Karpas-422 (cell line): ENCODE results near the gene PILRA. TPM values are rescaled to one million over a fixed set of nuclear protein-coding genes. Genes with fewer than 3 reads are reported as not detected.
"Not testable (repeated sequence)": the region's sequence is repeated elsewhere in the genome, so short reads cannot be mapped to it uniquely, and the experiment has no call there.

Source experiments
- DNase-seq: peaks from one replicate; pipeline ENCODE4 v3.0.0-alpha.2; 2015
- H2AFZ ChIP-seq: fragments of 200-600 bp; sonication (generic); 2 replicates; pipeline ENCODE4 v1.6.1; 2014; ENCODE audit warnings: antibody characterized with exemption, low read length, mixed read lengths
- H3K27ac ChIP-seq: fragments of 200-600 bp; sonication (generic); 2 replicates; pipeline ENCODE4 v1.5.1; 2014; ENCODE audit warnings: mild to moderate bottlenecking, low read length, moderate library complexity
- H3K27me3 ChIP-seq: fragments of 200-600 bp; sonication (generic); 2 replicates; pipeline ENCODE4 v1.6.1; 2014; ENCODE audit warnings: low read length, mixed read lengths
- H3K36me3 ChIP-seq: fragments of 200-600 bp; sonication (generic); 2 replicates; pipeline ENCODE4 v1.6.1; 2014; ENCODE audit warnings: low read length, mixed read lengths; ENCODE audit not compliant: insufficient read depth
- H3K4me1 ChIP-seq: fragments of 200-600 bp; sonication (generic); 2 replicates; pipeline ENCODE4 v1.6.1; 2014; ENCODE audit warnings: mild to moderate bottlenecking, low read length, mixed read lengths
- H3K4me2 ChIP-seq: fragments of 200-600 bp; sonication (generic); 2 replicates; pipeline ENCODE4 v1.6.1; 2014; ENCODE audit warnings: low read length, low read depth, mild to moderate bottlenecking; ENCODE audit not compliant: poor library complexity, severe bottlenecking
- H3K4me3 ChIP-seq: fragments of 200-600 bp; sonication (generic); 2 replicates; pipeline ENCODE4 v1.5.1; 2014; ENCODE audit warnings: mild to moderate bottlenecking, antibody characterized with exemption, low read length, mixed read lengths
- H3K79me2 ChIP-seq: fragments of 200-600 bp; sonication (generic); 2 replicates; pipeline ENCODE4 v1.6.1; 2014; ENCODE audit warnings: mild to moderate bottlenecking, low read length, mixed read lengths
- H3K9ac ChIP-seq: fragments of 200-600 bp; sonication (generic); 2 replicates; pipeline ENCODE4 v1.6.0; 2014; ENCODE audit warnings: low read length
- H3K9me2 ChIP-seq: fragments of 200-600 bp; sonication (generic), shearing (Covaris generic); replicated peaks from 2 replicates; pipeline ENCODE4 v1.6.0; 2014; ENCODE audit warnings: mild to moderate bottlenecking, low read length, moderate library complexity; ENCODE audit not compliant: insufficient read depth
- H3K9me3 ChIP-seq: fragments of 300-700, 200-600 bp; sonication (generic); 2 replicates; pipeline ENCODE4 v1.6.1; 2014; ENCODE audit warnings: low read length, mixed read lengths
- H4K20me1 ChIP-seq: fragments of 200-600 bp; sonication (generic); 2 replicates; pipeline ENCODE4 v1.6.1; 2014; ENCODE audit warnings: mild to moderate bottlenecking, antibody characterized with exemption, low read length, low read depth; ENCODE audit not compliant: insufficient read depth
- total RNA-seq: library from RNA; depleted of rRNA; stranded (reverse); fragments of >200 nt; shearing (Covaris generic); gene quantifications from 2 replicates; pipeline ENCODE4 v1.2.3, GENCODE V29; 2014; ENCODE audit warnings: low replicate concordance

The PILRA gene
- total RNA-seq, 1 experiment from 2014 or later, result 2.4 TPM

DNA sequence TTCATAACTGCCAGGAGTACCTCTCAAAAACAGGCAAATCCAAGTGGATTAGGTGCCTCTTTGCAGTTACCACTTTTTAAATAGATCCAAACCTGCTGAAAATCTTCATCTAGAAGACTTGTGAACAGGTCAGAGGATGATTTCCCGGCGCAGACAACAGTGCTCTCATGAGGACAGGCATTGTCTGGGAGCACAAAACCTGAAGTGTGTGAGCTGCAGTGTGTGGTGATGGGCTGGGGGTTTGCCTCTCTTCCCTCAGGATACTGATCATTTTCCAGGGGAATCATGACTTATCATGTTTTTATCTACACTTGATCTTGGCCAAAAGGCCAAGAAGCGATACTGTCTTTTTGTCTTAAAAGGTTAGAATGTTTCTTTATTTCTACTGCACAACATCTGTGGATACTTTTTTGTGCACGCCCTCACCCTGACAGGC, 29.1 kb upstream of the PILRA start:
- not testable (repeated sequence) for DNase-seq
- H3K9ac ChIP-seq, result peak overlapping the region; percentile 60; the same call in 1 of the 2 replicates

DNA sequence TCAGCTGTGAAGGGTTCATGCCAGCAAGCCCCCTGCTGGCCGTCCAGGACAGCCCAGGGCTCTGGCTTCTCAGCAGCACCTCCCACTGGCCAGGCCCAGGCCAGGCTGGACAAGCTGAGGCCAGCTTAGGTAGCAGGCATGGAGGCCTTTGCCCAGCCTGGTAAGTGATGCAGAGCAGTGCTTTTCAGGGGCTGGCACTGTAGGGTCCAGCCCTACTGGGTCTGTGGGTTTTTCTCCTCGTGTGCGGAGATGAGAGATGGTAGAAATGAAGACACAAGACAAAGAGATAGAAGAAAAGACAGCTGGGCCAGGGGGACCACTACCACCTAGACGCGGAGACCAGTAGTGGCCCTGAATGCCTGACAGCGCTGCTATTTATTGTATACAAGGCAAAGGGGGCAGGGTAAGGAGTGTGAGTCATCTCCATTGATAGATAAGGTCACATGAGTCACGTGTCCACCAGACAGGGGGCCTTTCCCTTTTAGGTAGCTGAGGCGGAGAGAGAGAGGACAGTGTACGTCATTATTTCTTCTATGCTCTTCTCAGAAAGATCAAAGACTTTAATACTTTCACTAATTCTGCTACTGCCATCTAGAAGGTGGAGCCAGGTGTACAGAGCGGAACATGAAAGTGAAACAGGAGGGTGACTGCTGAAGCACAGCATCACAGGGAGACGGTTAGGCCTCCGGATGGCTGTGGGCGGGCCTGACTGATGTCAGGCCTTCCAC, 28.6 kb upstream of the PILRA start:
- peak; percentile 69 for DNase-seq
- not testable (repeated sequence) for H2AFZ ChIP-seq, H3K27me3 ChIP-seq, H4K20me1 ChIP-seq, H3K9me2 ChIP-seq, H3K9me3 ChIP-seq
- H3K79me2 ChIP-seq, result peaks cover 12% of the 10 kb centered on the region; the same call in 1 of the 2 replicates
- peak overlapping the region; percentile 60 for H3K9ac ChIP-seq
- peak overlapping the region; percentile 73 for H3K4me2 ChIP-seq
- H3K4me3 ChIP-seq, result peak overlapping the region; percentile 54; the same call in 1 of the 2 replicates
- H3K4me1 ChIP-seq, result peaks cover 23% of the 10 kb centered on the region
- peak overlapping the region; percentile 94 for H3K27ac ChIP-seq
- peaks cover 32% of the 10 kb centered on the region for H3K36me3 ChIP-seq

More for the DNA sequence above, 29.1 kb upstream of the PILRA start:
- not testable (repeated sequence) for H3K9me2 ChIP-seq, H3K9me3 ChIP-seq, H3K27me3 ChIP-seq, H3K4me3 ChIP-seq, H4K20me1 ChIP-seq, H2AFZ ChIP-seq
- peak overlapping the region; percentile 94 for H3K27ac ChIP-seq
- peaks cover 23% of the 10 kb centered on the region for H3K4me1 ChIP-seq
- peaks cover 12% of the 10 kb centered on the region; the same call in 1 of the 2 replicates for H3K79me2 ChIP-seq
- peak overlapping the region; percentile 73 for H3K4me2 ChIP-seq
- peaks cover 31% of the 10 kb centered on the region; the same call in 1 of the 2 replicates for H3K36me3 ChIP-seq

DNA sequence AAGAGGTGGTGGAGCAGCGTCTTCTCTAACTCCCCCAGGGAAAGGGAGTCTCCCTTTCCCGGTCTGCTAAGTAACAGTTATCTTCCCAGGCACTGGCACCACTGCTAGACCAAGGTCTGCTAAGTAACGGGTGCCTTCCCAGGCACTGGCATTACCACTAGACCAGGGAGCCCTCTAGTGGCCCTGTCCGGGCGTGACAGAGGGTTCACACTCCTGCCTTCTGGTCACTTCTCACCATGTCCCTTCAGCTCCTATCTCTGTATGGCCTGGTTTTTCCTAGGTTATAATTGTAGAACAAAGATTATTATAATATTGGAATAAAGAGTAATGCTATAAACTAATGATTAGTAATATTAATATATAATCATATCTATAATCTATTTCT, 28.0 kb upstream of the PILRA start:
- not testable (repeated sequence) for H3K9ac ChIP-seq, H3K4me3 ChIP-seq, H4K20me1 ChIP-seq, H3K9me2 ChIP-seq, H2AFZ ChIP-seq, H3K9me3 ChIP-seq, H3K27me3 ChIP-seq
- H3K27ac ChIP-seq, result peak overlapping the region; percentile 29
- H3K4me1 ChIP-seq, result peaks cover 23% of the 10 kb centered on the region
- peaks cover 12% of the 10 kb centered on the region; the same call in 1 of the 2 replicates for H3K79me2 ChIP-seq
- H3K4me2 ChIP-seq, result peak overlapping the region; percentile 73
- H3K36me3 ChIP-seq, result peaks cover 34% of the 10 kb centered on the region
- DNase-seq, result peak; percentile 74

DNA sequence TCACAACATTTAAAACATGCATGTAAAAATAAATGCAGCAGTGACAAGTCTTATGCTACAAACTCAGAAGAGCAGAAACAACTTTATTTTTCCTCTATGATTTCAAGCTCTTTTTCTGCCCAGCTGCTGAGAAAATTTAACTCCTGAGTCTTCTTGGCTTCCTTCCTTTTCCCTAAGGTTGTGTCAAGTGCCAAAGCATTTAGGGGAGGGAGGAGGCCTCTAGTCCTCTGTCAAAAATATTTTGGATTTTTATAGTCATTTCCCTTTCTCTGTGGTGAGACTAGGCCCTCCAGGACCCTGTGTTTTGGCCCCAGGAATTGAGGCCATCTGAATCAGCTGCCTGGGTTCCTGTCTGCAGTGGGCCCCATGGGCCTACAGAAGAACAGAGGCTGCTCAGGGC, 26.4 kb upstream of the PILRA start:
- Histone ChIP-seq H2AFZ (no peak overlapping the region), H3K4me2 (no peak overlapping the region), H3K27me3 (no peaks in the 10 kb centered on the region), H3K4me3 (no peak overlapping the region), H3K9me3 (no peaks in the 10 kb centered on the region), H4K20me1 (no peaks in the 10 kb centered on the region), H3K4me1 (peaks cover 23% of the 10 kb centered on the region), H3K9me2 (no peaks in the 10 kb centered on the region), H3K27ac (no peak overlapping the region), H3K79me2 (peaks cover 12% of the 10 kb centered on the region; the same call in 1 of the 2 replicates), H3K9ac (no peak overlapping the region), H3K36me3 (peaks cover 40% of the 10 kb centered on the region)
- no peak for DNase-seq

DNA sequence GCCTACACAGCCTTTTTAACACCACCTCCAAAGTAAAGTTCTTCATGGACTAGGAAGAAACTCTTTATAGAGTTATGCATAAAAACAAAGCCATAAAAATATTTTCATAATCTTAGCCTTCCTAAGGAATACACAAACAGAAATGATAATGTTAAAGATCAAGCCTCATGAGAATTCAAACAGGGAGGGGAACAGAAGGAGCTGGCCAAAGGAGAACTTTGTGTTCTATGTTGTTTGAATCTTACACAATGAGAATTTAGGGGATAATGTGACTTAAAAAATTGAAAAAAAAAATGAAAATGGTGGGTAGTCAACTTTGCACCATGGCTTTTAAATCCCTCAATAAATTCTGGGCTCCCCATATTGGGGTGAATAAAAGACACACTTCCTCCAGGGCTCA, 24.5 kb upstream of the PILRA start:
- Histone ChIP-seq H3K9me3 (no peaks in the 10 kb centered on the region), H4K20me1 (no peaks in the 10 kb centered on the region), H2AFZ (no peak overlapping the region), H3K4me3 (no peak overlapping the region), H3K79me2 (peaks cover 12% of the 10 kb centered on the region; the same call in 1 of the 2 replicates), H3K36me3 (peaks cover 39% of the 10 kb centered on the region), H3K27ac (no peak overlapping the region), H3K4me2 (no peak overlapping the region), H3K4me1 (peaks cover 15% of the 10 kb centered on the region), H3K9me2 (no peaks in the 10 kb centered on the region), H3K9ac (no peak overlapping the region), H3K27me3 (no peaks in the 10 kb centered on the region)
- DNase-seq, result no peak

DNA sequence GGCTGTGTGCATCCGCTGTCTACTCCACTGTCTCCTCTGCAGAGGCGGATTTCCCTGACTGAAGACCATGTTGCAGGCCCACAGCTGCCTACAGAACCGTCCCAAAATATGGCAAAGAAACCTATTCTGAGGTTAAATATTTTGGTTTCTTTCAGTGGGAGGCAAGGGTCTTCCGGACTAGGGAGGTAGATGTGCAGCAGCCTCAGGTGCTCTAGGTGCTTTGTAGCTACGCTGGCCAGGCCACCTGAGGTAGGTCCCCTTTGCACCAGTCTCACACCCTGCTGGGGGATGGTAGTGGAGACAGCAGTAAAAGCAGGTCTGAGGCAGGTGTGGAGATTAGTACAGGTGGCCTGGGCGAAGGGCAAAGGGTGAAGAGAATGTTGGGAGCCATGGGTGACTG, 23.5 kb upstream of the PILRA start:
- DNase-seq, result no peak
- Histone ChIP-seq H2AFZ (no peak overlapping the region), H3K79me2 (peaks cover 12% of the 10 kb centered on the region; the same call in 1 of the 2 replicates), H3K4me3 (no peak overlapping the region), H3K4me1 (peaks cover 5% of the 10 kb centered on the region), H3K27me3 (no peaks in the 10 kb centered on the region), H3K36me3 (peaks cover 41% of the 10 kb centered on the region), H3K9me2 (no peaks in the 10 kb centered on the region), H3K9ac (no peak overlapping the region), H3K9me3 (no peaks in the 10 kb centered on the region), H3K4me2 (no peak overlapping the region), H4K20me1 (no peaks in the 10 kb centered on the region), H3K27ac (no peak overlapping the region)

DNA sequence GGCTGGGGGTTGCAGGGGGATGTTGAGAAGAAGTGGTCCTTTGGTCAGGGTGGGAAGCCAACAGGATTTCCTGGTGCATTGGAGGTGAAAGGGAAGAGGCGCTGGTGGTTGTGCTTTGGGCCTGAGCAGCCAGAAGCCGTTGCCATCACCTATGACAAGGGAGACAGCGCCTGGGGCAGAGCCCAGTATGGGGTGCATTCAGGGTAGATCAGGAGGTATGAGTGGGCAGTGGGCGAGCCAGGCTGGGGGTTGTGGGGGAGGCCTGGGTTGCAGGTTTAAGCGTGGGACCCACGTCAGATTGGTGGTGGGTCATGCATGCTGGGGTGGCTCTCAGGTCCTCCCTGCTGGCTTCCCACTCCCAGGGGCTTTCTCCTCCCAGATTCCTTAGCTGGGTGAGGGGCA, 21.6 kb upstream of the PILRA start:
- Histone ChIP-seq H3K79me2 (peaks cover 2% of the 10 kb centered on the region; the same call in 1 of the 2 replicates), H3K27ac (no peak overlapping the region), H2AFZ (no peak overlapping the region), H3K9me3 (no peaks in the 10 kb centered on the region), H4K20me1 (no peaks in the 10 kb centered on the region), H3K27me3 (no peaks in the 10 kb centered on the region), H3K4me3 (no peak overlapping the region), H3K36me3 (peaks cover 31% of the 10 kb centered on the region), H3K9ac (no peak overlapping the region), H3K4me2 (no peak overlapping the region), H3K4me1 (no peaks in the 10 kb centered on the region), H3K9me2 (no peaks in the 10 kb centered on the region)
- no peak for DNase-seq

DNA sequence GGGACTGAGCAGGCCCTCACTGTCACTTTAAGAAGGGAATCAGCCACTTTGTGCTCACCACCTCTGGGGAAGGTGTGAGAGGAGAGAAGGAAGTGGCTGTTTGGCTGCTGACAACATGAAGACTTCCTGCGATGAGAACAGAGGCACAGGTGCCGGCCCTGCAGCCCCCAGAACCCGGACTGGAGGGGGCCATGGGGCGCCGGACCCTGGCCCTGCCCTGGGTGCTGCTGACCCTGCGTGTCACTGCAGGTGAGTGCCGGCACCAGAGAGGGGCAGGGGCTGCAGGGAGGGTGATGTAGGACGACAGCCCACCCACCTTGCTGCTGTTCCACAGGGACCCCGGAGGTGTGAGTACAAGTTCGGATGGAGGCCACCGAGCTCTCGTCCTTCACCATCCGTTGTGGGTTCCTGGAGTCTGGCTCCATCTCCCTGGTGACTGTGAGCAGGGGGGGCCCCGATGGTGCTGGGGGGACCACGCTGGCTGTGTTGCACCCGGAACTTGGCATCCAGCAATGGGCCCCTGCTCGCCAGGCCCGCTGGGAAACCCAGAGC, 21.0 kb upstream of the PILRA start:
- not testable (repeated sequence) for H3K9me2 ChIP-seq, H3K9me3 ChIP-seq, H3K4me1 ChIP-seq, H3K79me2 ChIP-seq, H3K9ac ChIP-seq, H3K27me3 ChIP-seq, DNase-seq, H4K20me1 ChIP-seq, H3K4me2 ChIP-seq, H2AFZ ChIP-seq, H3K4me3 ChIP-seq, H3K27ac ChIP-seq
- peaks cover 25% of the 10 kb centered on the region for H3K36me3 ChIP-seq
